ENCODE results near the gene STAT5B.

STAT5B gene

DNA sequence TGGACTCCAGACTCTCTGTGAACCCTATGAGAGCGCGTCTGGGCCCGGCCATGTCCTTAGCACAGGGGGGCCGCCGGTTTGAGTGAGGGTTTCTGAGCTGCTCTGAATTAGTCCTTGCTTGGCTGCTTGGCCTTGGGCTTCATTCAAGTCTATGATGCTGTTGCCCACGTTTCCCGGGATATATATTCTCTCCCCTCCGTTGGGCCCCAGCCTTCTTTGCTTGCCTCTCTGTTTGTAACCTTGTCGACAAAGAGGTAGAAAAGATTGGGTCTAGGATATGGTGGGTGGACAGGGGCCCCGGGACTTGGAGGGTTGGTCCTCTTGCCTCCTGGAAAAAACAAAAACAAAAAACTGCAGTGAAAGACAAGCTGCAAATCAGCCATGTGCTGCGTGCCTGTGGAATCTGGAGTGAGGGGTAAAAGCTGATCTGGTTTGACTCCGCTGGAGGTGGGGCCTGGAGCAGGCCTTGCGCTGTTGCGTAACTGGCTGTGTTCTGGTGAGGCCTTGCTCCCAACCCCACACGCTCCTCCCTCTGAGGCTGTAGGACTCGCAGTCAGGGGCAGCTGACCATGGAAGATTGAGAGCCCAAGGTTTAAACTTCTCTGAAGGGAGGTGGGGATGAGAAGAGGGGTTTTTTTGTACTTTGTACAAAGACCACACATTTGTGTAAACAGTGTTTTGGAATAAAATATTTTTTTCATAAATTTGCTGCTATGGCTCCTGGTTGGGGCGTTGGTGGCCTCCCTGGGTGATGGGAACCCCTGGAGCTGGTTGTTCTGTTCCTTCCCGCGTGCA lies 35.2 kb upstream of the STAT5B start:
- peak overlapping the region; percentile 21; the same call in 1 of the 2 replicates for H3K4me3 ChIP-seq (replicated peaks; ENCODE audit: low read depth, low read length)
- TF ChIP-seq, protein P1, sequence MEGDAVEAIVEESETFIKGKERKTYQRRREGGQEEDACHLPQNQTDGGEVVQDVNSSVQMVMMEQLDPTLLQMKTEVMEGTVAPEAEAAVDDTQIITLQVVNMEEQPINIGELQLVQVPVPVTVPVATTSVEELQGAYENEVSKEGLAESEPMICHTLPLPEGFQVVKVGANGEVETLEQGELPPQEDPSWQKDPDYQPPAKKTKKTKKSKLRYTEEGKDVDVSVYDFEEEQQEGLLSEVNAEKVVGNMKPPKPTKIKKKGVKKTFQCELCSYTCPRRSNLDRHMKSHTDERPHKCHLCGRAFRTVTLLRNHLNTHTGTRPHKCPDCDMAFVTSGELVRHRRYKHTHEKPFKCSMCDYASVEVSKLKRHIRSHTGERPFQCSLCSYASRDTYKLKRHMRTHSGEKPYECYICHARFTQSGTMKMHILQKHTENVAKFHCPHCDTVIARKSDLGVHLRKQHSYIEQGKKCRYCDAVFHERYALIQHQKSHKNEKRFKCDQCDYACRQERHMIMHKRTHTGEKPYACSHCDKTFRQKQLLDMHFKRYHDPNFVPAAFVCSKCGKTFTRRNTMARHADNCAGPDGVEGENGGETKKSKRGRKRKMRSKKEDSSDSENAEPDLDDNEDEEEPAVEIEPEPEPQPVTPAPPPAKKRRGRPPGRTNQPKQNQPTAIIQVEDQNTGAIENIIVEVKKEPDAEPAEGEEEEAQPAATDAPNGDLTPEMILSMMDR (IDR thresholded peaks at IDR 0.05; ENCODE audit: low read depth, low read length, missing control alignments), result no peak
- DNase-seq (ENCODE audit: extremely low read depth, low read depth), result peak; percentile 69

GRCh38 chr17:42310787-42311215 lies 34.6 kb upstream of the STAT5B start:
- no peak overlapping the region for H3K4me3 ChIP-seq (replicated peaks; ENCODE audit: low read depth, low read length)
- no peak for DNase-seq (ENCODE audit: extremely low read depth, low read depth)
- TF ChIP-seq, protein P1 (IDR thresholded peaks at IDR 0.05; ENCODE audit: low read depth, low read length, missing control alignments), result no peak

DNA sequence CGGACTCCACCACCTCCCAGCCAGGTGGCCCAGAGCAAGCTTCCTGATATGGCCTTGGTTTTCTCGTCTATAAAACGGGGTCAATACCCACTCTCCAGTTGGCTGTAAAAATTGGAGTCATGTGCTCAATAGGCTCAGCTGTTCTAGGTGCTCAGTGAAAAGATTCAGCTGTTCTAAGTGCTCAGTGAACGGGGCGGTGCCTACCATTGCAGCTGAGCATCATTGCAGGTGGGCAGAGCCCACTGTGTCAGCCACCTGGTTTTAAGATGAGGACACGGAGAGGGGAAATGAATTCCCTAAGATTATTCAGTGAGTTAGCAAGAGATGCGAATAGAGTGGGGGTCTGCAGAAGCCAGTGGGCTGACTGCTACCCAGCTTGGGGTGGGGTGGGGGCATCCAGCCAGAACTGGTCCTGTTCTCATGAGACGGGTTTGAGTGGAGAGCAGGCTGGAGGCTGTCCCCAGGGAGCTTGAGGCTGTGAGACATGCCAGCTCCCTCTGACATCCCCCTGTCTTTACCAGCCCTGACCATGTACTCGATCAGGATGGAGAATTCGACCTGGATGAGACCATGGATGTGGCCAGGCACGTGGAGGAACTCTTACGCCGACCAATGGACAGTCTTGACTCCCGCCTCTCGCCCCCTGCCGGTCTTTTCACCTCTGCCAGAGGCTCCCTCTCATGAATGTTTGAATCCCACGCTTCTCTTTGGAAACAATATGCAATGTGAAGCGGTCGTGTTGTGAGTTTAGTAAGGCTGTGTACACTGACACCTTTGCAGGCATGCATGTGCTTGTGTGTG lies 34.0 kb upstream of the STAT5B start:
- H3K4me3 ChIP-seq (replicated peaks; ENCODE audit: low read depth, low read length), result no peak overlapping the region
- TF ChIP-seq, protein P1 (IDR thresholded peaks at IDR 0.05; ENCODE audit: low read depth, low read length, missing control alignments), result no peak
- no peak for DNase-seq (ENCODE audit: extremely low read depth, low read depth)

- no peak overlapping the region for H3K4me3 ChIP-seq (replicated peaks; ENCODE audit: low read depth, low read length)
- TF ChIP-seq, protein P1 (IDR thresholded peaks at IDR 0.05; ENCODE audit: low read depth, low read length, missing control alignments), result no peak
- DNase-seq (ENCODE audit: extremely low read depth, low read depth), result no peak
Measured at GRCh38 chr17:42309142-42309541, 33.0 kb upstream of the STAT5B start.

DNA sequence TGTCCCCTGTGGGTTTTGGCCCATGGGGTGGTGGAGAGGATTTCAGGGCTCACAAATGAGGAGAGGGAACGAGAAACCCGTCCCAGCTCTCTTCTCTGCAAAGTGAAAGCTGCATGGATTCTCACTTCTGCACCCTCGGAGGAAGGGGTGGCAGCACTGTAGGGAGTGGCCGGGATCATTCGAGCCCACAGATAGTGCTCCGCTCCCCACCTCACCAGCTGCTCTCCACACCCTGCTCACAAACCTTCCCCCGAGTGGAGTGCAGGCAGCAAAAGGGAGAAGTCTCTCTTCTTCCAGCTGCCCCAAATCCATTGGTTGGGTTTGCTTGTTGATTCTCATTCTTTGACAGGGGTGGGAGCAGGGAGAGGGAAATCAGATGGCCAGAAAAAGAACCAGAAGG lies 32.3 kb upstream of the STAT5B start:
- H3K4me3 ChIP-seq (replicated peaks; ENCODE audit: low read depth, low read length), result no peak overlapping the region
- TF ChIP-seq, protein P1 (IDR thresholded peaks at IDR 0.05; ENCODE audit: low read depth, low read length, missing control alignments), result no peak

GRCh38 chr17:42307362-42307927 lies 31.3 kb upstream of the STAT5B start:
- no peak for DNase-seq (ENCODE audit: extremely low read depth, low read depth)
- TF ChIP-seq, protein P1 (IDR thresholded peaks at IDR 0.05; ENCODE audit: low read depth, low read length, missing control alignments), result no peak

More for the DNA sequence above, 32.3 kb upstream of the STAT5B start:
- DNase-seq (ENCODE audit: extremely low read depth, low read depth), result no peak

More at GRCh38 chr17:42307362-42307927, 31.3 kb upstream of the STAT5B start:
- no peak overlapping the region for H3K4me3 ChIP-seq (replicated peaks; ENCODE audit: low read depth, low read length)

Data from HFF-Myc (cell line).